GM18498 (cell line): ENCODE measurements around the gene INTU.
"Not testable (repeated sequence)": the region's sequence is repeated elsewhere in the genome, so short reads cannot be mapped to it uniquely, and the experiment has no call there.

Experiments
- ATAC-seq: cut with Tn5 transposase; IDR thresholded peaks from one replicate; pipeline ENCODE4 v1.9.1; 2021; ENCODE audit warnings: mild to moderate bottlenecking, moderate library complexity; ENCODE audit not compliant: unreplicated experiment

The INTU gene

GRCh38 chr4:127632420-127633403, at the start of gene INTU:
Gene INTU (plus strand): TSS chr4:127632957. CDS start chr4:127633035, 78 bp downstream.
- peak; percentile 100 for ATAC-seq

DNA sequence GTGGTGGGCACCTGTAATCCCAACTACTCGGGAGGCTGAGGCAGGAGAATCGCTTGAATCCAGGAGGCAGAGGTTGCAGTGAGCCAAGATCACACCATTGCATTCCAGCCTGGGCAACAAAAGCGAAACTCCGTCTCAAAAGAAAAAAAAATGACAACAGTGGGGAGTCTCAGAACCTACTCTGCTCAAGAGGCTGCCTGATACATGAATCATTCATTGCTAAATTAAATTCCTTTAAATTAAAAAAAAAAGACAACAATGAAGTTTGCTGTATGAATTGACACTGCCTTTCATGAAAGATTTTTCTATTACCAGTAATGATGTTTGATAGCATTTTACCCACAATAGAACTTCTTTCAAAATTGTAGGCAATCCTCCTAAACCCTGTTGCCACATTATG, 46.3 kb upstream of the INTU start:
- not testable (repeated sequence) for ATAC-seq

DNA sequence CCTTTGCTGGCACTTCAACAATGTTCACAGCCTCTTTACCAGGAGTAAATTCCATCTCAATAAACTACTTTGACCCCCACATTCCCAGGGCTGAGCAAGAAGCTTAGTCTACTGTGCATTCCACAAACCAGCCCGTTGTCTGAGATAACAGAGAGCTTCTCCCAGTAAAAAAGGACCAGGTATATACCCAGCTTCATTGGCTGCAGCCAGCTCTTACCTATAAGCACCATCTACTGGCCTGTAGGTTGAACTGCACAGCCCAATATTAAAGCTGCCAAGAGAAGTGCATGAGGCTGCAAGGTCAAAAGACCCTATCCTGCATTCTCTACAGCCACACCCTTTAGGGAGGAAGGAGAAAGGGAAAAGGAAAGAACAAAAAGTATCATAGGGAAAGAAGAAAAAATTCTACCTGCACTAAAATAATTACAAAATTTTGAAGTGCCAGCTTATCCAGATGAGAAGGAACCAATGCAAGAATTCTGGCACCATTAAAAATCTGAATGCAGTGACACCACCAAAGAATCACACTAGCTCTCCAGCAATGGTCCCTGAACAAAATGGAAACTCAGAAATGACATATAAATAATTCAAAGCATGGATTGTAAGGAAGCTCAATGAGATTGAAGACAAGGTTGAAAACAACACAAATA, 45.7 kb upstream of the INTU start:
- peak; percentile 100 for ATAC-seq

- ATAC-seq: not testable (repeated sequence)
Observed at GRCh38 chr4:127589153-127589552, 43.6 kb upstream of the INTU start.

DNA sequence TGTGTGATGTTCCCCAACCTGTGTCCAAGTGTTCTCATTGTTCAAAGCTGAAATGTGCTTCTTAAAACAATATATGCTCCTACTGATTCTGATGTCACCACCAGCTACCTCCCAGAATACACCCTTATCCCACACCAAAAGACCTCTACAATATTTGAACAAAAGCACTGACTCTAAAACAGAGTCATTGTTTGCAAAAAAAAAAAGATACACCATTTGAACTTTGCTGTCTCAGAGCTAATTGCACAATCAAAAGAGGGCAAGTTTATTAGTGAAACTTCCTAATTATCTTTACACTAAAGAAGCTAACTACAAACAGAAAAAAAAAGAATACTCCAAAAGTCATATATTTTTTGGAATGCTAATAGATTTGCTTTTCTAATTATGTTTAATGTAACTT, 34.1 kb upstream of the INTU start:
- ATAC-seq: no peak

GRCh38 chr4:127601029-127601428, 31.7 kb upstream of the INTU start:
- ATAC-seq: no peak

GRCh38 chr4:127604949-127605709, 27.6 kb upstream of the INTU start:
- ATAC-seq: no peak

- ATAC-seq: no peak
Observed at GRCh38 chr4:127606823-127607222, 25.9 kb upstream of the INTU start.

DNA sequence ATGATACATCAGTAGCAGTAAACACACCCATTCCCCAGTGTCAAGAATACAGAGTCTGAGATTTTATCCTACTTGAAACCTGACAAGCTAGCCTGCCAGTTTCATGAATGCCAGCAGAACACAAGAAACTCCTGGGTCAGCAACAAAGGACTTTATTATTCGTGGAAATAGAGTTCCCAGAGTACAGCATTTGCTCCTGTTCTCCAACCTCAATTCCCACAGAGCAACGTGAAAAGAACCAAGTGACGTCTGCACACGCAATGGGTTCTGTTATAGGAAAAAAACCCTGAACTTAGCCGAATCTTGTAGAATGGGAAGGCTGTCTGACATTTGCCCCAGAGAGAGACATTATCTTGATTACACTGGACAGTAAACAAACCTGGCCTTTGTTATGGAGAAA, 23.3 kb upstream of the INTU start:
- ATAC-seq: no peak

- no peak for ATAC-seq
Observed at GRCh38 chr4:127610488-127610887, 22.3 kb upstream of the INTU start.

DNA sequence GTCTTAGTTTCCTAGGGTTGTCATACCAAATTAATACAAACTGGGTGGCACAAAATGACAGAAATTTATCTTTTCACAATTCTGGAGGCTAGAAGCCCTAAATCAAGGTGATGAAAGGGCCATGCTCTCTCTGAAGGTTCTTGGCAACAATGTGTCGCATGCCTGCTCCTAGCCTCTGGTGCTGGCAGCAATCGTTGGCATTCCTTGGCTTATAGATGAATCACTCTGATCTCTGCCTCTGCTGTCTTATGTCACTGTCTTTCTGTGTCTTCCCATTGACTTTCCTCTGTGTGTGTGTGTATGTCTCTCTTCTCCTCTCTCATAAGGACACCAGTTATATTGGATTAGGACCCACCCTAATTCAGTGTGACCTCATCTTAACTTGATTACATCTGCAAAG, 15.9 kb upstream of the INTU start:
- no peak for ATAC-seq

DNA sequence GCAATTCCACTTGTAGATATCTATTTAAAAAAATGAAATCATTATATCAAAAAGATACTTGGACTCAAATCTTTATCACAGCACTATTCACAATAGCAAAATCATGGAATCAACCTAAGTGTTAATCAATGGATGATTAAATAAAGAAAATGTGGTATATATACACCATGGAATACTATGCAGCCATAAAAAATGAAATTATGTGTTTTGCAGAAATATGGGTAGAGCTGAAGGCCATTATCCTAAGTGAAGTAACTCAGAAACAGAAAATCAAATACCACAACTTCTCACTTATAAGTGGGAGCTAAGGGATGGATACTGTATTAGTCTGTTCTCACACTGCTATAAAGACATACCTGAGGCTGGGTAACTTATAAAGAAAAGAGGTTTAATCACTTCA, 14.3 kb upstream of the INTU start:
- ATAC-seq: no peak

GRCh38 chr4:127622621-127622920, 10.2 kb upstream of the INTU start:
- ATAC-seq: no peak

DNA sequence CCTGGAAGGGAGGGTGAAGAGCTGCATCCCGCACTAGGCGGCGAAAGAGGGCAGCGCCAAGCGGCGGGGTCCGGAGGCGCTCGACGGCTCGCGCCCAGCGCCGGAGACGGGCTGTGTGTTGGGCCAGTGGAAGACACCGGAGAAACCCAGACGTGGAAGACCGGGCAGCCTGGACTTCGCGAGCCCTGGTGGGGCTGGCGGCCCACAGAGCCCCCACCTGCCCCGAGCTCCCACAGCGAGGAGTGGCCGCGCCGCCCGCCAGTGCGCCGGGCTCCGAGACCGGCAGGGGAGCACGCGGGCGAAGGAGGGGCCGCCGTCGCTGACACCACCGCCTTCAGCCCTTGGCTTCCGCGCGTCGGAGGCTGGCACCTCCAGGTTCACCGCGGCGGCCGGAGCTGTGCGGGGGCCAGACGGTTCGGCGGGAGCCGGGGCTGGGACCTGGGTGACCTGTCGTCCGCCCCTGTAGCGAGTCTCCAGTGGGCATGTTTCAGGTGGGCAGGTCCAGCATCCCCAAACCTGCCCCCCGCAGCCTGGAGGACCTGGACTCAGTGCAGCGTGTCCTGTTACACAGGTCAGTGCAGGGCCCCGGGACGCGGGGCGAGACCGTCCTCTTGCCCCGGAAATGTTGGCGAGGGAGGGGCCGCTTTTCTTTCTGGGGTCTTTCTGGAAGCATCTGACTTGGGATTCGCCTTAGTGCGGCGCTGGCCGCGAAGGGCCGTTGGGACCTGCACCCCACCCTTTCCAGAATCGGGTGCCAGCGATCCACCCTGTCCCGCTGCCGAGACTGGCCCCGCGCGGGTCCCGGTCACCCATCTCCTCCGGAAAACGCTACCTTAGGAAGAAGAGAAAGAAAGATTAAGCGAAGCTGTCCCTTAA, 9.6 kb upstream of the INTU start:
- ATAC-seq: peak; percentile 73

- ATAC-seq: peak; percentile 5
Observed at GRCh38 chr4:127623797-127624083, 9.0 kb upstream of the INTU start.

DNA sequence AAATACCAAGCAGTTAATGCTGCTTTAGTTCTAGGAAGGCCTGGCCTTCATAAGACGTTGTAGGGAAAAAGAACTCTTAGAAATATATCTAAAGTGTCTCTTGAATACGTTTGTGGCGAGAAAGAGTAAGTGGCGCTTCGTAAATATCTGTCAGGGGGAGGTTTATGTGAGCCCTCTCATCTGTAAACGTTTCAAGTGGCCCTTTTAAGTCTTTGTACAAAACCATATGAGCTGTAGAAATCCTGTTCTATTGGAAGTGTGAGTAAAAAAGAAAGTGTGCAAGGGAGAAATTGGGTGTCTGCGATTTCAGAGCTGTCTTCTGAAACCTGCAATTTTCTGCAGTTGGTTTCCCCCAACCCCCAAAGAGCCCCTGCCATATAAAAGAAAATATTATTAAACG, 8.6 kb upstream of the INTU start:
- ATAC-seq: peak; percentile 13

DNA sequence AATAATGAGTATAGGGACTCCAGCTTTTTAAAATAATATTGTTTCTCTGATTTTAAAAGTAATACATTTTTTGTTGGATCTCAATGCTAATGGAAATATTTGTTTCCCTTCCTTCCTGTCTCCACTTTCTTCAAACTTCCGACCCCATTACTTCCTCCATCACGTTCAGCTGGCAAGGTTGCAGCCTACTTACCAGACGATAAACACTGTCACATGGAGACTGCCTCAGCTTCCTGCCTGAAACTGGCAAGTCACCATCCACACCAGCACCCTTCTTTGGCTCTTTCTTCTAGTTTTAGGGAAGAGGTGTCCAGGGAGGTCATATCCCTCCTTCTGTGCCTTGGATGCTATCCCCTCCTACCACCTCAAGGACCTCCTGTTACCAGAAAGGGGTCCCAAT, 3.4 kb upstream of the INTU start:
- ATAC-seq: no peak

- ATAC-seq: no peak
Observed at GRCh38 chr4:127630152-127630551, 2.6 kb upstream of the INTU start.

- ATAC-seq: no peak
Observed at GRCh38 chr4:127631420-127631819, 1.3 kb upstream of the INTU start.

DNA sequence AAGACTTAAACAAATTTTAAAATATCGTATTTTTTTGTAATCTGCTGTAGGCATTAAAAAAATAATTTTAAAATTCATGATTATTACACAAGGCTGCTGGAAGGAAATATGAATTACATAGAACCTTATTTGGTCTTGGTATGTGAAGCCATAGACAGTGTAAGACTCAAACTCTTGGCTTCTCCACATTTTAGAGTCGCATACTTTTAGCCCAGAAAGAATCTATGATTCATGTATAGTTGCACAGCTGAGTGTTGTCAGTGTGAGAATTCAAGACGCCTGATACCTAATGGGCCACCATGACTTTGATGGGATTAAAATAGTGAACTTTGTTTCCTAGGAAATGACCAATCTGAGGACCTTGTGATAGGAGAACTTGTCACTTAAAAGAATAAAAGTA, 1.4 kb downstream of the INTU start:
- no peak for ATAC-seq

DNA sequence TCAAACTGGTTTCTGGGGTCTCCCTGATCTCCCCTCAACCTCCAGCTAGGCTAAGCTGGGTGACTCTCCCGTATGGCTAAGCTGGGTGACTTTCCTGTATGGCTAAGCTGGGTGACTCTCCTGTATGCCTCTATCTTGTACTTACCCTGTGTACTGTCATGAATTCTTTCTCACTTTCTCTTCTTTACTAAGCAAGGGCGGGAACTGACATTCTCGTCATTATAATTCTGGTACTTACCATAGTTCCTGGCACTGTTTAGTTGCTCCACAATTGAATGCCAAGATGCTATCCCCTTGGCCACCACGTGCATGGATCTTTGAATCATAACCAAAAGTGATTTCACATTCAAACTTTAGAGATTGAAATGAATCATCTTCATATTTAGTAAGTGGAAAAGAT, 8.8 kb downstream of the INTU start:
- ATAC-seq: no peak
